H9 (cell line): ENCODE measurements around the gene TAF11L7. TPM values are rescaled to one million over a fixed set of nuclear protein-coding genes. Genes with fewer than 3 reads are reported as not detected.
"Not testable (repeated sequence)": the region's sequence is repeated elsewhere in the genome, so short reads cannot be mapped to it uniquely, and the experiment has no call there.

Experiments used
- DNase-seq: peaks from one replicate; pipeline ENCODE4 v3.0.0-alpha.2; 2017
- H2AFZ ChIP-seq: one replicate; pipeline ENCODE4 v1.6.1; 2013; ENCODE audit warnings: mild to moderate bottlenecking, low read length, control low read depth, moderate library complexity
- H2AK5ac ChIP-seq: 2 replicates; pipeline ENCODE4 v1.6.1; 2013; ENCODE audit warnings: low read length, control low read depth, mixed read lengths; ENCODE audit not compliant: insufficient read length
- H2BK120ac ChIP-seq: one replicate; pipeline ENCODE4 v1.6.1; 2013; ENCODE audit warnings: low read depth, mild to moderate bottlenecking, low read length, control low read depth, inconsistent platforms; ENCODE audit not compliant: poor library complexity, severe bottlenecking
- H2BK12ac ChIP-seq: 2 replicates; pipeline ENCODE4 v1.6.1; 2013; ENCODE audit warnings: low read length, control low read depth, mixed read lengths, low read depth; ENCODE audit not compliant: insufficient read length
- H2BK15ac ChIP-seq: 2 replicates; pipeline ENCODE4 v1.6.1; 2013; ENCODE audit warnings: low read depth, low read length, control low read depth
- H2BK20ac ChIP-seq: one replicate; pipeline ENCODE4 v1.6.1; 2013; ENCODE audit warnings: low read depth, mild to moderate bottlenecking, low read length, control low read depth, inconsistent platforms; ENCODE audit not compliant: poor library complexity, severe bottlenecking
- H2BK5ac ChIP-seq: 2 replicates; pipeline ENCODE4 v1.6.1; 2013; ENCODE audit warnings: low read length, control low read depth, mixed read lengths; ENCODE audit not compliant: insufficient read length
- H3K14ac ChIP-seq: 2 replicates; pipeline ENCODE4 v1.6.1; 2013; ENCODE audit warnings: low read length, control low read depth; ENCODE audit not compliant: insufficient read depth
- H3K18ac ChIP-seq: 2 replicates; pipeline ENCODE4 v1.6.1; 2013; ENCODE audit warnings: low read depth, mild to moderate bottlenecking, mixed read lengths, low read length, control low read depth; ENCODE audit not compliant: insufficient read length
- H3K23ac ChIP-seq: 2 replicates; pipeline ENCODE4 v1.6.1; 2013; ENCODE audit warnings: low read length, control low read depth, mixed read lengths, low read depth; ENCODE audit not compliant: insufficient read length
- H3K23me2 ChIP-seq: 2 replicates; pipeline ENCODE4 v1.6.1; 2013; ENCODE audit warnings: low read depth, mild to moderate bottlenecking, mixed read lengths, low read length, control low read depth; ENCODE audit not compliant: insufficient read length, poor library complexity, severe bottlenecking
- H3K27ac ChIP-seq: 2 replicates; pipeline ENCODE4 v1.5.1; 2013; ENCODE audit warnings: low read length, control low read depth, mixed read lengths, low read depth; ENCODE audit not compliant: insufficient read length
- H3K27me3 ChIP-seq: 2 replicates; pipeline ENCODE4 v1.6.1; 2013; ENCODE audit warnings: low read length, control low read depth, inconsistent platforms; ENCODE audit not compliant: insufficient read depth
- H3K4ac ChIP-seq: 2 replicates; pipeline ENCODE4 v1.6.1; 2013; ENCODE audit warnings: low read depth, mild to moderate bottlenecking, control low read depth, inconsistent platforms, low read length, moderate library complexity
- H3K4me1 ChIP-seq: 2 replicates; pipeline ENCODE4 v1.6.1; 2013; ENCODE audit warnings: low read length, control low read depth, inconsistent platforms; ENCODE audit not compliant: insufficient read depth
- H3K4me2 ChIP-seq: 2 replicates; pipeline ENCODE4 v1.6.1; 2013; ENCODE audit warnings: low read length, control low read depth, mixed read lengths; ENCODE audit not compliant: insufficient read length, insufficient read depth
- H3K56ac ChIP-seq: 2 replicates; pipeline ENCODE4 v1.6.1; 2013; ENCODE audit warnings: low read depth, mild to moderate bottlenecking, mixed read lengths, low read length, control low read depth; ENCODE audit not compliant: insufficient read length
- H3K79me1 ChIP-seq: 2 replicates; pipeline ENCODE4 v1.6.1; 2013; ENCODE audit warnings: low read depth, mild to moderate bottlenecking, moderate library complexity, low read length, control low read depth, inconsistent platforms; ENCODE audit not compliant: insufficient read depth, poor library complexity, severe bottlenecking
- H3K79me2 ChIP-seq: 2 replicates; pipeline ENCODE4 v1.6.1; 2013; ENCODE audit warnings: low read length, control low read depth, inconsistent platforms; ENCODE audit not compliant: insufficient read depth
- H3K9ac ChIP-seq: 2 replicates; pipeline ENCODE4 v1.6.1; 2013; ENCODE audit warnings: low read length, control low read depth, mixed read lengths; ENCODE audit not compliant: insufficient read length; ENCODE audit errors: extremely low read depth
- H3K9me3 ChIP-seq: one replicate; pipeline ENCODE4 v1.6.1; 2013; ENCODE audit warnings: low read depth, low read length, inconsistent platforms; ENCODE audit not compliant: control insufficient read depth
- H3T11ph ChIP-seq: one replicate; pipeline ENCODE4 v1.6.1; 2013; ENCODE audit warnings: mild to moderate bottlenecking, low read length, control low read depth, inconsistent platforms
- H4K20me1 ChIP-seq: one replicate; pipeline ENCODE4 v1.6.1; 2013; ENCODE audit not compliant: control insufficient read depth, insufficient read length, insufficient read depth
- H4K5ac ChIP-seq: 2 replicates; pipeline ENCODE4 v1.6.1; 2013; ENCODE audit warnings: low read depth, mild to moderate bottlenecking, mixed read lengths, low read length, control low read depth; ENCODE audit not compliant: insufficient read length
- H4K8ac ChIP-seq: replicated peaks from 2 replicates; pipeline ENCODE4 v1.6.1; 2013; ENCODE audit warnings: low read length, control low read depth, mixed read lengths, low read depth; ENCODE audit not compliant: insufficient read length
- H4K91ac ChIP-seq: 2 replicates; pipeline ENCODE4 v1.6.1; 2013; ENCODE audit warnings: low read depth, mild to moderate bottlenecking, moderate library complexity, mixed read lengths, low read length, control low read depth; ENCODE audit not compliant: insufficient read length
- H3K27ac Mint-ChIP-seq, 3 experiments: 2 replicates in 2 of 3; 3 replicates in 1 of 3; pipeline ENCODE4 v1.8.0; 2020 to 2021; ENCODE audit warnings: mixed read lengths in 3 of 3, mild to moderate bottlenecking in 1 of 3, moderate library complexity in 1 of 3
- H3K27me3 Mint-ChIP-seq: 2 replicates; pipeline ENCODE4 v1.8.0; 2021; ENCODE audit warnings: low read depth, mild to moderate bottlenecking, moderate library complexity, mixed read lengths
- H3K36me3 Mint-ChIP-seq, 3 experiments: 2 replicates in 2 of 3; 3 replicates in 1 of 3; pipeline ENCODE4 v1.8.0; 2020 to 2021; ENCODE audit warnings: low read depth in 3 of 3, mixed read lengths in 3 of 3; ENCODE audit not compliant: insufficient read depth in 1 of 3
- H3K4me1 Mint-ChIP-seq, 2 experiments: 2 replicates each; pipeline ENCODE4 v1.8.0; 2020; ENCODE audit warnings: mixed read lengths in 2 of 2
- H3K4me3 Mint-ChIP-seq, 2 experiments: 2 replicates in 1 of 2; 3 replicates in 1 of 2; pipeline ENCODE4 v1.8.0; 2020 to 2021; ENCODE audit warnings: mild to moderate bottlenecking in 2 of 2, mixed read lengths in 2 of 2, moderate library complexity in 1 of 2
- H3K9me3 Mint-ChIP-seq, 2 experiments: 2 replicates in 1 of 2; 3 replicates in 1 of 2; pipeline ENCODE4 v1.8.0; 2020; ENCODE audit warnings: mild to moderate bottlenecking in 2 of 2, mixed read lengths in 2 of 2, moderate library complexity in 1 of 2
- WGBS: extraction: QIAGEN DNeasy Blood & Tissue Kit; methylation state at CpG from one replicate; pipeline ENCODE4 v1.1.7; 2013; ENCODE audit warnings: missing lambda C conversion rate, low lambda C conversion rate, mixed read lengths; ENCODE audit not compliant: insufficient read length; ENCODE audit errors: extremely low coverage; 5-methylcytosine and 5-hydroxymethylcytosine counted together
- total RNA-seq: library from RNA; stranded (reverse); gene quantifications from 2 replicates; pipeline ENCODE4 v1.2.1, GENCODE V29; 2021

The TAF11L7 gene
- total RNA-seq, 1 experiment from 2014 or later, result not detected

DNA sequence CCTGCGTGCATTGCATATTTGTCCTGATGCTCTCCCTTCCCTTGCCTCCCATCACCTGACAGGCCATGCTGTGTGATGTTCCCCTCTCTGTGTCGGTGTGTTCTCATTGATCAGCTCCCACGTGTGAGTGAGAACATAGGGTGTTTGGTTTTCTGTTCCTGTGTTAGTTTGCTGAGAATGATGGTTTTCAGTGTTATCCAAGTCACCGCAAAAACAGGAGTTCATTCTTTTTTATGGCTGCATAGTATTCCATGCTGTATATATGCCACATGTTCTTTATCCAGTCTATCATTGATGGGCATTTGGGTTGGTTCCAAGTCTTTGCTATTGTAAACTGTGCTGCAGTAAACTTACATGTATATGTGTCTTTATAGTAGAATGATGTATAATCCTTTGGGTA, 21.9 kb upstream of the TAF11L7 start:
- H3K9me3 Mint-ChIP-seq, H3K23ac ChIP-seq, H3K36me3 Mint-ChIP-seq, H3T11ph ChIP-seq, H3K23me2 ChIP-seq, H3K56ac ChIP-seq, H3K14ac ChIP-seq, H3K4me1 Mint-ChIP-seq, H2AK5ac ChIP-seq, H3K79me1 ChIP-seq, H3K27ac Mint-ChIP-seq, H3K79me2 ChIP-seq, DNase-seq, H3K4me1 ChIP-seq, H3K9me3 ChIP-seq, H4K8ac ChIP-seq, H4K5ac ChIP-seq, H4K20me1 ChIP-seq, H3K27ac ChIP-seq, H3K27me3 ChIP-seq, H2BK15ac ChIP-seq, H3K4me2 ChIP-seq, H4K91ac ChIP-seq, H2BK20ac ChIP-seq, H2BK120ac ChIP-seq, H2BK5ac ChIP-seq, H3K4ac ChIP-seq, H3K18ac ChIP-seq, H3K9ac ChIP-seq, H2AFZ ChIP-seq, H3K27me3 Mint-ChIP-seq, H2BK12ac ChIP-seq: not testable (repeated sequence)
- peak overlapping the region in 1 of 2 experiments; percentile 45; a peak in 1 of 5 replicates for H3K4me3 Mint-ChIP-seq
- WGBS, result no CpG with 5 or more reads among the region's 4 CpGs
